ENCODE measurements around the gene ID4. TPM values are rescaled to one million over a fixed set of nuclear protein-coding genes. Genes with fewer than 3 reads are reported as not detected.

ID4 gene
- total and polyA plus RNA-seq, 2 of the 8 experiments (the other 6 are each of a cell fraction or from before 2014, with no cell fraction given) = 2.0 to 8.3 TPM

- Histone ChIP-seq H4K20me1 (replicated peaks in 1 of 2; ENCODE audit: control insufficient read depth in 1 of 2, insufficient read depth in 2 of 2, low read length in 2 of 2) (no peaks in the 10 kb centered on the region), H2BK15ac (ENCODE audit: low read length) (no peak overlapping the region), H2BK20ac (ENCODE audit: low read length) (no peak overlapping the region), H3K9ac (replicated peaks in 1 of 4; ENCODE audit: extremely low read depth in 1 of 4, low read depth in 3 of 4, low read length in 3 of 4) (no peak overlapping the region), H3K36me3 (ENCODE audit: control insufficient read depth in 2 of 4, insufficient read depth in 4 of 4, low read length in 3 of 4) (no peaks in the 10 kb centered on the region), H3K18ac (ENCODE audit: extremely low read depth, low read length) (no peak overlapping the region), H3K56ac (replicated peaks; ENCODE audit: insufficient read length, low read depth, low read length) (no peak overlapping the region), H3K27me3 (replicated peaks in 1 of 4; ENCODE audit: control insufficient read depth in 3 of 4, extremely low read depth in 1 of 4, insufficient read depth in 3 of 4, low read length in 3 of 4) (no peaks in the 10 kb centered on the region), H3K79me2 (ENCODE audit: control insufficient read depth in 1 of 2, insufficient read depth in 2 of 2, low read length in 2 of 2) (no peaks in the 10 kb centered on the region), H2BK12ac (ENCODE audit: low read depth, low read length) (no peak overlapping the region), H2AFZ (ENCODE audit: low read length) (no peak overlapping the region), H3K4me3 (ENCODE audit: extremely low read depth in 1 of 4, insufficient read depth in 2 of 4, low read depth in 3 of 4, low read length in 4 of 4) (no peak overlapping the region), H4K5ac (ENCODE audit: insufficient read length, low read depth, low read length) (no peak overlapping the region), H3K4me2 (ENCODE audit: insufficient read depth in 1 of 2, low read depth in 2 of 2, low read length in 2 of 2) (no peak overlapping the region), H3K9me3 (ENCODE audit: insufficient read depth in 2 of 2, low read depth in 1 of 2, low read length in 1 of 2) (no peaks in the 10 kb centered on the region), H3K4ac (replicated peaks; ENCODE audit: insufficient read length, low read depth, low read length) (no peak overlapping the region), H2BK120ac (replicated peaks; ENCODE audit: low read depth, low read length) (no peak overlapping the region), H3K23ac (ENCODE audit: insufficient read length) (no peak overlapping the region), H4K8ac (ENCODE audit: extremely low read depth, insufficient read depth, low read length) (no peak overlapping the region), H3K23me2 (ENCODE audit: low read depth, low read length) (no peaks in the 10 kb centered on the region), H3K79me1 (ENCODE audit: low read depth, low read length) (no peaks in the 10 kb centered on the region), H3K27ac (ENCODE audit: low read depth, low read length) (no peak overlapping the region), H3K14ac (ENCODE audit: insufficient read length) (no peak overlapping the region), H2BK5ac (ENCODE audit: low read depth, low read length) (no peak overlapping the region), H4K91ac (replicated peaks; ENCODE audit: insufficient read length, low read length) (no peak overlapping the region), H2AK5ac (ENCODE audit: low read depth, low read length) (no peak overlapping the region), H3K4me1 (replicated peaks in 1 of 4; ENCODE audit: control insufficient read depth in 3 of 4, insufficient read depth in 4 of 4, low read length in 3 of 4) (peaks cover 0 to 2% (median 0%) of the 10 kb centered on the region in 4 experiments; a peak in 1 of 7 replicates)
- no peak for DNase-seq (ENCODE audit: low read depth in 1 of 2, low spot score in 2 of 2)
- ChIA-PET CTCF (ENCODE audit: partially characterized antibody) (interaction anchor here (0.6 kb wide), 1 partner anchor 404 kb away, joined by 3 read pairs; no protein-coding TSS in a partner anchor), POLR2A (ENCODE audit: partially characterized antibody) (no interaction called here)
- 43% methylated on average over 2 of the region's 2 CpGs; no CpG with 5 or more reads in 1 of the 2 experiments for WGBS, 2 experiments (ENCODE audit: extremely low coverage in 1 of 2, insufficient coverage in 1 of 2, insufficient read length in 1 of 2, insufficient replicate concordance in 2 of 2, low coverage in 1 of 2, low lambda C conversion rate in 2 of 2, missing lambda C conversion rate in 1 of 2)
- TF ChIP-seq KDM4A (IDR thresholded peaks at IDR 0.05; ENCODE audit: low read depth, low read length, severe bottlenecking) (no peak), BACH1 (IDR thresholded peaks at IDR 0.05; ENCODE audit: low read length) (no peak), ATF3 (IDR thresholded peaks at IDR 0.05; ENCODE audit: insufficient read depth, low read depth, low read length) (no peak), BRCA1 (IDR thresholded peaks at IDR 0.05; ENCODE audit: low read depth, low read length) (no peak), NANOG (IDR thresholded peaks at IDR 0.05; ENCODE audit: insufficient read depth, low read depth, low read length, poor library complexity, severe bottlenecking) (no peak), TAF1 (IDR thresholded peaks at IDR 0.05; ENCODE audit: low read depth, low read length) (no peak), CREB1 (IDR thresholded peaks at IDR 0.05) (no peak), POLR2A (IDR thresholded peaks at IDR 0.05; ENCODE audit: control extremely low read depth in 1 of 2, low read depth in 2 of 2, low read length in 2 of 2) (no peak), TAF7 (optimal IDR thresholded peaks at IDR 0.05; ENCODE audit: borderline replicate concordance, low read depth, low read length) (no peak), RNF2 (IDR thresholded peaks at IDR 0.05; ENCODE audit: borderline replicate concordance, low read depth, low read length, missing control alignments, poor library complexity, severe bottlenecking) (no peak), EZH2 (IDR thresholded peaks at IDR 0.05; ENCODE audit: low read depth, low read length, severe bottlenecking) (no peak)
- no peak for FAIRE-seq
Measured at GRCh38 chr6:19796452-19796851, 40.7 kb upstream of the ID4 start.

Measured in H1 (cell line).